NCI-H226 (cell line): ENCODE measurements around the gene NCKAP5.

Experiments
- DNase-seq: peaks from one replicate; pipeline ENCODE4 v3.0.0-alpha.2; 2015

Gene NCKAP5

GRCh38 chr2:133317178-133317577 lies 251.1 kb downstream of the NCKAP5 start:
- no peak for DNase-seq

GRCh38 chr2:133316557-133316956 lies 251.7 kb downstream of the NCKAP5 start:
- no peak for DNase-seq

GRCh38 chr2:133315280-133315679 lies 253.0 kb downstream of the NCKAP5 start:
- DNase-seq = no peak

- no peak for DNase-seq
Observed at GRCh38 chr2:133314795-133315194, 253.5 kb downstream of the NCKAP5 start.

- DNase-seq = no peak
Observed at GRCh38 chr2:133312038-133312729, 256.1 kb downstream of the NCKAP5 start.

- no peak for DNase-seq
Observed at GRCh38 chr2:133306236-133306635, 262.0 kb downstream of the NCKAP5 start.

GRCh38 chr2:133304344-133304743 lies 263.9 kb downstream of the NCKAP5 start:
- DNase-seq = no peak

GRCh38 chr2:133303150-133303549 lies 265.1 kb downstream of the NCKAP5 start:
- no peak for DNase-seq

- no peak for DNase-seq
Observed at GRCh38 chr2:133296401-133296800, 271.9 kb downstream of the NCKAP5 start.

- no peak for DNase-seq
Observed at GRCh38 chr2:133293544-133294353, 274.5 kb downstream of the NCKAP5 start.

GRCh38 chr2:133292259-133292658 lies 276.0 kb downstream of the NCKAP5 start:
- DNase-seq = no peak

GRCh38 chr2:133287709-133288108 lies 280.6 kb downstream of the NCKAP5 start:
- DNase-seq = no peak

- no peak for DNase-seq
Observed at GRCh38 chr2:133286326-133286922, 281.8 kb downstream of the NCKAP5 start.

GRCh38 chr2:133273031-133273430 lies 295.2 kb downstream of the NCKAP5 start:
- no peak for DNase-seq

- DNase-seq = no peak
Observed at GRCh38 chr2:133271105-133271504, 297.2 kb downstream of the NCKAP5 start.

GRCh38 chr2:133270550-133270949 lies 297.7 kb downstream of the NCKAP5 start:
- no peak for DNase-seq

GRCh38 chr2:133266926-133267590 lies 301.2 kb downstream of the NCKAP5 start:
- no peak for DNase-seq

GRCh38 chr2:133266041-133266925 lies 302.0 kb downstream of the NCKAP5 start:
- no peak for DNase-seq

- no peak for DNase-seq
Observed at GRCh38 chr2:133265432-133265949, 302.8 kb downstream of the NCKAP5 start.

- no peak for DNase-seq
Observed at GRCh38 chr2:133264989-133265401, 303.3 kb downstream of the NCKAP5 start.

- no peak for DNase-seq
Observed at GRCh38 chr2:133262893-133263292, 305.4 kb downstream of the NCKAP5 start.

- DNase-seq = no peak
Observed at GRCh38 chr2:133255360-133255759, 312.9 kb downstream of the NCKAP5 start.
